Fibroblast of skin of left biceps (primary cell): ENCODE measurements around the gene PAFAH1B2.
A peak's percentile ranks its signal among the peaks of the same experiment; 100 is the strongest.
"Not testable (repeated sequence)": the region's sequence is repeated elsewhere in the genome, so short reads cannot be mapped to it uniquely, and the experiment has no call there.

Source experiments
- DNase-seq, 2 experiments: peaks; one replicate each; pipeline ENCODE4 v3.0.0-alpha.2; 2013; ENCODE audit warnings: low read depth in 2 of 2

Gene PAFAH1B2

DNA sequence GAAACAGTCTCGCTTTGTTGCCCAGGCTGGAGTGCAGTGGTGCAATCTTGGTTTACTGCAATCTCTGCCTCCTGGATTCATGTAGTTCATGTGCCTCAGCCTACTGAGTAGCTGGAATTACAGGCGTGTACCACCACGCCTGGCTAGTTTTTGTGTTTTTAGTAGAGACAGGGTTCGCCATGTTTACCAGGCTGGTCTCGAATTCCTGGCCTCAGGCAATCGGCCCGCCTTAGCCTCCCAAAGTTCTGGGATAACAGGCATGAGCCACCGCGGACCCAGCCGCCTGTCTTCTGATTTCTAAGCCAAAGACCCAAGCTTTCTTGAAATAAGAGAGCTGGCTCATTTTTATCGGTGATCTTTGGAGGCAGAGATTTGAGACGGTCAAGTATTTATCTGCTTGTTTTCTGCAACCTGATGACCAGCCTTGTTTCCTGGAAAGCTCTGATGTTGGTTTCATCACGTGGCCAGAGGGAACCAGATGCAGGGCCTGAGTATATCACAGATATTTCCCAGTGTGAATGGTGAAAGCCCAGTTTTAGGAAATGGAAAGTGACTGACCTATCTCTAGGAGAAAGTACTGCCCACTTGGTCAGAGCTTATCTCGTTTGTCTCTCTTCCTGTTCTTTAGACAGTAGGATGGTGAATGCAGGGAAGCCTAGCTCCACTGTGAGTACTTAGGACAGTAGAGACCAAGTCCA is 28.8 kb downstream of the PAFAH1B2 start:
- DNase-seq = no peak

DNA sequence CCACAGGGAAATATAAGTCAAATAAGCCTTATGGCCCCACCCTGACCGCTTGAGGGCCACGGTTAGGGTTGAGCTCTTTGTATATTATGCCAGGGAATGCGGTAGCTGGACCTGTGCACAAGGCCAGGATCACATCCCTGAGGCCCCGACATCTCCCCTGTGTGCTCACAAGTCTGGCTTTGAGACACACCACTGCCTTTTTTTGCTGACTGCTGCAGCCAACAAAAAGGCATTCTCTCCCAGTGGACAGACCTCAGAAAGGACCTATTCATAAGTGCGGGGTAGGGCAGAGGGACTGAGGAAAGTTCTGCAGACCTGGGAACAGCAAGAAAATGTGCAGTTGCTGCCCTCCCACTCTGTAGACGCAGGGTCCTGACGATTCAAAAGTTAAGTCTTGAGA is 31.0 kb downstream of the PAFAH1B2 start:
- DNase-seq = no peak

DNA sequence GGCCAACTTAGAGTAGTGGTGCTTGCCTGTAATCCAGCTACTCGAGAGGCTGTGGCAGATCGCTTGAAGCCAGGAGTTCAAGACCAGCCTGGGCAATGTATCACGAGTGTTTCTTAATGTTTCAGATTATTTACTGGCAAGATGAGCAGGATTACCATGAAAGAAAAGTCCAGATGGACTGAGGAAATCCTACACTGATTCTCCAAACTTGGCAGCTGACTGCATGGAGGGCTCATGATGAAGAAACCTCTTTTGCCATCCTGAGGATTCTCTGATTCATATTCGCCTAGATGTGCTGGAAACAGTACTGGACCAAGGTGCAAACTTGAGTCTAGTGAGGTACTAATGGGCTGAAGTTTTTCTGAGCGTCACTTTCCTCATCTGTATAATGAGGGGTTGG is 31.7 kb downstream of the PAFAH1B2 start:
- DNase-seq = no peak

DNA sequence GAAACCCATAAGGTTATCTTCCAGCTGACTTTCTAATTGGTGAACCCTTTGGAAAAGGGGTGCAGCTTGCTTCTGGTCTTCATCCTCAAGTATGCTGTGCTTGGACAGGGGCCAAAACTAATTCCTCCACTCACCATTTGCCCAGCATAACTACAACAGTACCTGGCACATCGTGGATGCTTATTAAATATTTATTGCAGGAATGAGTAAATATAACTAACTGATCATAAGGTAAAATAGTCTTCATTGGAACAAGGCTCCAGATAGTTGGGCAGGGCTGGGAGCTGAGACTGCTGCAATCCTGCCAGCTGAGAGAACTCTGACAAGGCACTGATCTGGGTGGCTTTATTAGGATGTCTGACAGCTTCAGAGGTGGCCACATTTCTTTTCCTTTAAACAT is 32.1 kb downstream of the PAFAH1B2 start:
- DNase-seq = no peak

DNA sequence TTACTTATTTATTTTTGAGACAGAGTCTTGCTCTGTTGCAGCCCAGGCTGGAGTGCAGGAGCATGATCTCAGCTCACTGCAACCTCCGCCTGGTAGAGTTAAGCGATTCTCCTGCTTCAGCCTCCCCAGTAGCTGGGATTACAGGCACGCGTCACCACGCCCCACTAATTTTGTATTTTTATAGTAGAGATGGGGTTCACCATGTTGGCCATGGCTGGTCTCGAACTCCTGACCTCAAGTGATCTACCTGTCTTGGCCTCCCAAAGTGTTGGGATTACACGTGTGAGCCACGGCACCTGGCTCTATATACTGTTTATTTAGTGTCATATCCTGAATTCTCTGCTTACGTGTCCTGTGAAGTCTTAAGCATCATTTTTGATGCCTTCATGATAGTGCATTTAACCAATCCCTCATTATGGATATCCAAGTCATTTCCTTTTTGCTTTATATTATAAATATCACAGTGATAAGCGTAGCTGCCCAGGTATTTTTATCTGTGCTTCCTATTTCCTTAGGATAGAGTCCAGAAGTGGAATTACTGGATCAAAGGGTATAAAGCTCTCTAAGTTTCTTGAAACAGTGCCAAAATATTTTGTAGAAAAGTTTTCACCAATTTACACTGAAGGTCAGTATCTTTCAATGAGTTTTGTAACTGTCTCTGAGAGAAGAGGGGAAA is 33.6 kb downstream of the PAFAH1B2 start:
- DNase-seq = no peak

DNA sequence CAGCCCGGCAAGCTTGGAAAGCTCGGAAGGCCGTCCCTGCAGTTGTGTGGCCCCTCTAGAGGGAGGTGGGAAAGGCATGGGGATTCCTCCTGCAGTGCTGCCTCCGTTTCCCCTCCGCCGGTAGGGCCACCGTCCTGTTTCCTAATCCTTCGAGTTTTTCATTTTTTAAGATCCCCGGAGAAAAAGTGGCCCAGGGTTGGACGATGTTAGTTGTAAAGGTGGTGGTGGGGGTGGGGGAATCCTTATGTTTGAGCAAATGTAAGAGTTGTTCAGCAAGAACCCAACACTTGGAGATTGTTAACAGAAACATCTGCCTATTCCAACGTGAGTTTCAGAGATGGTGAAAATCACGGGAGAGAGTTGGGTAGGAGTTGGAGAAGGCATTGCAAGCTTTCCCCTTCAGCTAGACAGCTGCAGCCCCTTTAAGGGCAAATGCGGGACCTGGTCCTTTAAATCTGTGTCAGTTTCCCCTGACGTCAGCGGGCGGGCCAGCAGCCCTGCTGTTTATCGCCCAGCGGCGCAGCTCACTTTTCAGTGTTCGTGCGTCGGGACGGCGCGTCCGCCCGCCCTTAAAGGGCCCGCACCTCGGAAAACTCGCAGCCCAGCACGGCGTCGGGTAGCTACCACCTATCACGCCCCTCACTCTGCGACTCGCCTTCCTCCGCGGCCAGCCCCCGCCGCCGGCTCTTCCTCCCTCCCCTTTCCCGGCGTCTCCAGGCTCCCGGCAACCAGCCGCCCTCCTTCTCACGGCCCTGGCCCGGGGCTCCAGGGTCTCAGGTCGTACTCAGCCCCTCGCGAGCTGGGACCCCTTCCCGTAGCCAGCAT is 34.3 kb downstream of the PAFAH1B2 start, which contains the start of gene SIDT2:
SIDT2 (plus strand) TSS at position 534 of the 825 bp plus-strand sequence. CDS start 521 bp downstream, outside the sequence.
- peak; percentile 75 to 83 for DNase-seq

DNA sequence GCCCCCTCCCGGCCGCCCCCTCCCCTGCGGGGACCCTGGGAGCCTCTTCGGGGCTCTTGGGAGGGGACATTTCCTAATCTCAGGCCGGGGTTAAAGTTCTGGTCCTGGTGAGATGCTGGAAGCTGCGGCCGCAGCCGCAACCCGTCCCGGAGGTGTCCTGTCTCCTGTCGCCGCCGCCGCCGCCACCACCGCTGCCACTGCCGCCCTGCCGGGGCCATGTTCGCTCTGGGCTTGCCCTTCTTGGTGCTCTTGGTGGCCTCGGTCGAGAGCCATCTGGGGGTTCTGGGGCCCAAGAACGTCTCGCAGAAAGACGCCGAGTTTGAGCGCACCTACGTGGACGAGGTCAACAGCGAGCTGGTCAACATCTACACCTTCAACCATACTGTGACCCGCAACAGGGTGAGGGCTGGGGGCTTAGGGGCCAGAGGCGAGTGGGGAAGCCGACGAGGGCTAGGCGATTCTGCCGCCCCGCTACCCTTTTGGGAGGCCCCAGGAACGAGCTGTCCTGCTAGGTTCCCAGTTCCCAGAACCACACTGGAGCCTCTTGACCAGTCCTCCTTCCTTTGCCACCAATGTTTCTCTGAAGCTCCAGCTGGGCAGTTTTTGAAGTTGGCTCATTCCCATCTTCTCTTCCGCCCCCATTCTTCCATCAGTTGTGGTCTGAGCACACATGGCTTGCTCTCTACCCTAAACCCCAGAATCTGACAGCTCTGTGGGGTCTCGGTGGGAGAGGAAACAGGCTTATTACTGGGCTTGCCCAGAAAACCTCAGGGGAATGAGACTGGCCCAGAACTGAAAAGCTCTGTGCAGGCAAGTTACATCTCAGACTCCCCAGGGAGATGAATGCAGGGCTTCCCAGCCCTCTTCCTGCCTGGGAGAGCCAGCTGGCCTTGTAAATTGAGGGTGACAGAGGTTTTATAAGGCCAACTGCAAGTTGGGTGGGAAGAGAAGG is 35.2 kb downstream of the PAFAH1B2 start:
- DNase-seq = no peak

DNA sequence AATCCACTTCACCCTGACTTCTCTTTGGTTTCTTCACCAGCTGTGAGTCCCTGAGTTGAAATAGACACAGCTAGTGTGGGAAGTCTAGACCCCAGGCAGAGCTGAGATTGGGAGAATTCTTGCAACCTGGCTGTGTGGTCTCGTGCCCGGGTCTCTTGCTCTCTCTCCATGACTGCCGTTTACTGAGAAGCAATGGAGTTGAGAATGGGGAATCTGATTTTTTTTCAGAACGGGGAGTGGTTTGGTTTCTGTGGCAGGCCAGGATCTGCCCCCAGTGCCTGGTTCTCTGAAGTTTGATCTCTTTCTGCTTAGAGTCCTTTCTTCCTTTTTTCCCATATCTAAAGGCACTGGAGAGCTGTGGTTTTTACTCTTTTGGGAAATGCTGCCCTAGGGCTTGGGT is 35.9 kb downstream of the PAFAH1B2 start:
- no peak for DNase-seq

DNA sequence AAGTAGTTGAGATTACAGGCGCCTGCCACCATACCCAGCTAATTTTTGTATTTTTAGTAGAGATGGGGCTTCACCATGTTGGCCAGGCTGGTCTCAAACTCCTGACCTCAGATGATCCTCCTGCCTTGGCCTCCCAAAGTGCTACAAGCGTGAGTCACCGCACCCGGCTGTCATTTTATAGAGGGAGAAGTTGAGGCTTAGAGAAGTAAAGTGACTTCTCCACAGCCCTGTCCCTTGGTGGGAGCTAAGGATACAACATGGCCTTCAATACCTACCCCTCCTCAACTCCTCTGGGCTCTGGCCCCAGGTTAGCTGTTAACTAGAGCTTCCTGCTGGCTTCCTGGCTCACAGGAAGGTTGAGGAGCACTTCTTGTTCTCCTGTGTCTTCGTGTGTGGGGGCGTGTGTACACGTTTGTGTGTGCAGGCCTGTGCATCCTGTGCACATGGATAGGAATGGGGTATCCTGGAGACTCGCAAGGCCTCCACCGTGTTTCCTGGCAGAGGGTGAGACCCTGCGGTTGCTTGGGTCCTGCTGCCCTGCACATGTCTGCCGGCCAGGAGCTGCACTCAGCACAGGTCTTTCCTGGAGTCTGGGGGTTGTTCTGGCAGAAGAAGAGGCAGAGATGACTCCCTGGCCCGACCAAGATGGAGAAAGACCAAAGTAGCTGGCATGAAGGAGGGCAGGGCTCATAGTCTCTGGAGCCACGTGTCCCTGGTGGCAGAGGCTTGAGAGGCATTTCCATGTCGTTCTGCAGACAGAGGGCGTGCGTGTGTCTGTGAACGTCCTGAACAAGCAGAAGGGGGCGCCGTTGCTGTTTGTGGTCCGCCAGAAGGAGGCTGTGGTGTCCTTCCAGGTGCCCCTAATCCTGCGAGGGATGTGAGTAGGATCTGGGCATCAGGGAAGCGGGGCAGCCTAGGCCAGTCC is 36.8 kb downstream of the PAFAH1B2 start:
- DNase-seq = no peak

DNA sequence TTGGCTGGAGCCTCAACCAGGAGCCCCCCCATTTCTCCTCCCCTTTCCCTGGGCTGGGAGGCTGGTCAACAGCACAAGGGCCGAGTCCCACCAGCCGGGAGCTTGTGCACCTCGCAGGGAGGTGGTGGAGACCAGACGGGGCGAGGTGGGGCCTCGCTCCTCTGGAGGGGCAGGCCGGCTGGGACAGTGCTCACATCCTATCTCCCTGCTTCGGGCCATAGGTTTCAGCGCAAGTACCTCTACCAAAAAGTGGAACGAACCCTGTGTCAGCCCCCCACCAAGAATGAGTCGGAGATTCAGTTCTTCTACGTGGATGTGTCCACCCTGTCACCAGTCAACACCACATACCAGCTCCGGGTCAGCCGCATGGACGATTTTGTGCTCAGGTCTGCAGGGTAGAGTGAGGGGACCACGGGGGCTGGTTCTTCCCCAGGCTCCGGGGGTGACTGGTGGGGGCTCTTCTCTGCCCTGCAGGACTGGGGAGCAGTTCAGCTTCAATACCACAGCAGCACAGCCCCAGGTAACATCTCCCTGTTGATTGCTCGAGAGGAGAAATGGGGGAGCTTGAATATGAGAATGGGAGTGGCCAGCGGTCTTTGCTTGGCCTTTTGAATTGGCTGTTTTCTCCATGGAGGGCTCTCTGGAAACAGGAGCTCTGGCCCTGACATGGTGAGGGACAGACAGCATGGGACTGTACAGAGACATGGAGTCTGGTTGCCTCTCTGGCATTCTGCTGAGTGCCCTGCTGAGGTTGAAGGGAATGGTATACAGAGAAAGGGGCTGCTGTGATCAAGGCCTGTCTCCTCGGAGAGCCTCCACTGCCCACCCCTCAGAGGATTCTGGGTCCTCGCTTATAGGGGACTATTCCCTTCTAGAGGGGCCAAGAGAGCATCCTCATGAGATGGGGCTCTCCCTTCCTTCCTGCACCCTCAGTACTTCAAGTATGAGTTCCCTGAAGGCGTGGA is 37.8 kb downstream of the PAFAH1B2 start:
- DNase-seq = no peak

DNA sequence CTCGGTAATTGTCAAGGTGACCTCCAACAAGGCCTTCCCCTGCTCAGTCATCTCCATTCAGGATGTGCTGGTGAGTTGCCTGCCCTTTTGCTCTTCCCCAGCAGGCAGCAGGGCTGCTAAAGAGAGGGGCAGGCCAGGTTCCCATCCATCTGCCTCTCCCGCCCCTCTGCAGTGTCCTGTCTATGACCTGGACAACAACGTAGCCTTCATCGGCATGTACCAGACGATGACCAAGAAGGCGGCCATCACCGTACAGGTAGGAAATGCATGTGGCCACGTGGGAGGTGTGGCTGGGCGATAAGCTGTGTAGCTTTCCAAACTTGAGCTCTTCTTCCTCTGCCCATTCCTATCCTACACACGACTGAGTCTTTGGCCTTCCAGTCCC is 38.5 kb downstream of the PAFAH1B2 start:
- DNase-seq = no peak

DNA sequence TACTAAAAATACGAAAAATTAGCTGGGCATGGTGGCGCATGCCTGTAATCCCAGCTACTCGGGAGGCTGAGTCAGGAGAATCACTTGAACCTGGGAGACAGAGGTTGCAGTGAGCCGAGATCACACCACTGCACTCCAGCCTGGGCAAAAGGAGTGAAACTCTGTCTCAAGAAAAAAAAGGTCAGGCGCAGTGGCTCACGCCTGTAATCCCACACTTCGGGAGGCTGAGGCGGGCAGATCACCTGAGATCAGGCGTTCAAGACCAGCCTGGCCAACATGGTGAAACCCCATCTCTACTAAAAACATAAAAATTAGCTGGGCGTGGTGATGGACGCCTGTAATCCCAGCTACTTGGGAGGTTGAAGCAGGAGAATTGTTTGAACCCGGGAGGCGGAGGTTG is 39.1 kb downstream of the PAFAH1B2 start:
- not testable (repeated sequence) for DNase-seq

DNA sequence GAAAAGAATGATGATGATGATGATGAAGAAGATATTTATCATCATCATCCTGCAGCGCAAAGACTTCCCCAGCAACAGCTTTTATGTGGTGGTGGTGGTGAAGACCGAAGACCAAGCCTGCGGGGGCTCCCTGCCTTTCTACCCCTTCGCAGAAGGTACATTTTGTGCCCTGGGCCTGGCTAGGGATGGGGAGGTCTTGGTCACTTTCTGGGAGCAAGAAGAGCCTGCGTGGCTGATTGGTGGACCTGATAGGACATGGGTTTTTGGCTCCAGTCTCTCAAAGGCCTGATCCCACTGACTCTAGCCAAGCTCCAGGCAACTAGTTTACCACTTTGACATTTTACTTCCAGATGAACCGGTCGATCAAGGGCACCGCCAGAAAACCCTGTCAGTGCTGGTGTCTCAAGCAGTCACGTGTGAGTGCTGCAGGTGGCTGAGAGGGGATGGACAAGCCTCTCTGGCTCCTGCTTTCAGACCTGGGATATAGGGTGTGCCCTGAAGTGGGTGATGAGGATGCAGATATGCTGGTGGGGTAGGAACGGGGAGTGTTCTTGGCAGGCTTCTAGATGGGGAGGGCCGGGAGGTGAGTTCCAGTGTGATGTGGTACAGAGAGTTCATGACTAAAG is 39.8 kb downstream of the PAFAH1B2 start:
- no peak for DNase-seq

DNA sequence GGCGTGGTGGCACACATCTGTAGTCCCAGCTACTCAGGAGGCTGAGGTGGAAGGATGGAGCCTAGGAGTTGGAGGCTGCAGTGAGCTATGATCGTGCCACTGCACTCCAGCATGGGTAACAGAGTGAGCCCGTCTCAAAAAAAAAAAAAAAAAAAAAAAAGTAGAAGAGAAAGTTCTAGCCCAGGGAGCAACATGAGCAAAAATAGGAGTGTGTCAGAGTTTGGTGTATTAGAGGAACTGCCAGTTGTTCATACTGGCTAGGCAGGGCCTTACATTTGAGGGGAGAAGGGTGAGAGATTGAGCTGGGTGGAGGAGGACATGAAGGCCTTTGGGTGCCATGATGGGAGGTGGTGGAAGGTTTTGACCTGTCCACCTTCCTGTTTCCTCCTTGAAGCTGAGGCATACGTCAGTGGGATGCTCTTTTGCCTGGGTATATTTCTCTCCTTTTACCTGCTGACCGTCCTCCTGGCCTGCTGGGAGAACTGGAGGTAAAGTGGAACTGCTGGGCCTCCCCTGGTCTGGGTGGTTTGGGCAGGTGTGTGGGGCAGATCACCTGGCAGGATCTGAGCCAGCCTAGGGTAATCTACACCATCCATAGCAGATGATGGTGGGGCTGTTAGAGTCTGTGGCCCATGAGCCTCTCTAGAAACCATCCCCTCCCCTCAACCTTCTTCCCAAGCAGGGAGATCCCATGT is 41.8 kb downstream of the PAFAH1B2 start:
- no peak for DNase-seq

DNA sequence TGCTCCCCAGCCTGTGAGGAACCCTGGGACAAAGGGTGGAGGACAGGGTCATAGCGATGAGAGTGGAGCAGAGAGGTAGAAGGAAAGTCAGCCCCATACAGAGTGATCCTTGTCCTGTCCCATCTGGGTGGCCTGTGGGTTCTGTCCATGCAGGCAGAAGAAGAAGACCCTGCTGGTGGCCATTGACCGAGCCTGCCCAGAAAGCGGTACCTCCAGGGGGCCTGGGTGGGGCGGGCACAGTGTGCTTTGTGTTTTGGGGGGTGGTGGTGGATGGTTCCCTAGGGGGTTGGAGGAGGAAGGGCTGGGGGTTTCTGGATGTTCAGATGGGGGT is 42.3 kb downstream of the PAFAH1B2 start:
- DNase-seq = no peak

DNA sequence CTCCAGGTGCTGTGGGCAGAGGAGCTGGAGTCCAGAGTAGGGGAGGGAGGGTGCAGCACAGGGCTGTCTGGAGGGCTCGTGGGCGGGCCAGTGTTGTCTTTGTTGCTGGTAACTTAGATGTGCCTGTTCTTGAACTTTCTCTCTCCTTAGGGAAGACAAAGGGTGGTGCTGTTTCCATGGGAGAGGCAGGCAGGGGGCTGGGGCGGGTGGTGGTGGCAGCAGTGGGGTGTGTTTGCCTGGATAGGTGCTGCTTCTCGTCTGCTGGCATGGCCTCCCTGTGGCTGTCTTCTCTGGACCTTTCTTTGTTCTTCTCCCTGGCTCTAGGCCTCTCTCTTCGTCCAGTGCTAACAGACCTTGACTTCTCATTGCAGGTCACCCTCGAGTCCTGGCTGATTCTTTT is 42.9 kb downstream of the PAFAH1B2 start:
- no peak for DNase-seq

DNA sequence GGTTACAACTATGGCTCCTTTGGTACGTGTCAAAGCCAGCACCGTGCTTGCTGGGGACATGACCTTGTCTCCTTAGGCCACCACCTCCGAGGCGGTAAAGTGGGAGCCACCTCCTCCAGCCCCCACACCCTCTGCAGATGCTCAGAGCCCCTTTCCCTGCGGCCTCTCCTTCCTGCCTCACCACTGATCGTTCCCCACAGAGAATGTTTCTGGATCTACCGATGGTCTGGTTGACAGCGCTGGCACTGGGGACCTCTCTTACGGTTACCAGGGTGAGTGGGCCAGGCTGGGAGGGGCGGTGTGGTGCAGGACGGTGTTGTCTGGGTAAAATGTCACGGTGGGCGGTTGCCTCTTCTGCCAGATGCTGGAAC is 43.3 kb downstream of the PAFAH1B2 start:
- no peak for DNase-seq

DNA sequence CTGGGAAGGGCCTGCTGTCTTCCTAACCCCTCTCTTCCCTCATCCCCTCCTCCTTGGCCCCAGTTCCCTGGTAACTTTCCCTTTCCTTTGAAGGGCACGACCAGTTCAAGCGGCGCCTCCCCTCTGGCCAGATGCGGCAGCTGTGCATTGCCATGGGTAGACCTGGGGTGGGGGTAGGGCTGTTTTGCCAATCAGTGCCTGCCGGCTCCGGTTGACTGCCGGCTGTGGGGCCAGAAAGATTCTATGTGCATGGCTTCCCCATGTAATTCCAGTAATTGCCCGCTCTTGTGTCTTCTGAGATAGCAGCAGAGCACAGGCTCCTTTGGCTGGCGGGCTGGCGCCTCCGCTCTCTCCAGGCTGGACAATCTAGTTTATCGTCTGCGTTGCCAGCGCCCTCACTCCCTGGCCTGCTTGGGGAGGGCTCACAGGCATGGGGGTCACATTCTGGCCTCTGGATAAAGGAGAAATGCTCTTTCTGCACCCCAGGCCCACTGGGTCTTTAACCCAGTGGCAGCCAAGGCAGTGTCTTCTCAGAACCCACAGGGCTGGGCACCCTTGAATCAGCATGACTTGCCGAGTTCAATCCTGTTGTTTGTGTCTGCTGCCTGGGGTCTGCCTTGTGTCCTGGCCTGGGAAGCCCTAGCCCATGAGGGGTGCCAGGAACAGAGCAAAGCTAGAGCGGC is 43.9 kb downstream of the PAFAH1B2 start:
- no peak for DNase-seq
